HG03354 (cell line): ENCODE data around the gene SMPD3.
"Not testable (repeated sequence)": the region's sequence is repeated elsewhere in the genome, so short reads cannot be mapped to it uniquely, and the experiment has no call there.

Source experiments
- ATAC-seq: cut with Tn5 transposase; IDR thresholded peaks from one replicate; pipeline ENCODE4 v1.9.1; 2021; ENCODE audit warnings: mild to moderate bottlenecking; ENCODE audit not compliant: unreplicated experiment, poor library complexity, severe bottlenecking

SMPD3 gene

DNA sequence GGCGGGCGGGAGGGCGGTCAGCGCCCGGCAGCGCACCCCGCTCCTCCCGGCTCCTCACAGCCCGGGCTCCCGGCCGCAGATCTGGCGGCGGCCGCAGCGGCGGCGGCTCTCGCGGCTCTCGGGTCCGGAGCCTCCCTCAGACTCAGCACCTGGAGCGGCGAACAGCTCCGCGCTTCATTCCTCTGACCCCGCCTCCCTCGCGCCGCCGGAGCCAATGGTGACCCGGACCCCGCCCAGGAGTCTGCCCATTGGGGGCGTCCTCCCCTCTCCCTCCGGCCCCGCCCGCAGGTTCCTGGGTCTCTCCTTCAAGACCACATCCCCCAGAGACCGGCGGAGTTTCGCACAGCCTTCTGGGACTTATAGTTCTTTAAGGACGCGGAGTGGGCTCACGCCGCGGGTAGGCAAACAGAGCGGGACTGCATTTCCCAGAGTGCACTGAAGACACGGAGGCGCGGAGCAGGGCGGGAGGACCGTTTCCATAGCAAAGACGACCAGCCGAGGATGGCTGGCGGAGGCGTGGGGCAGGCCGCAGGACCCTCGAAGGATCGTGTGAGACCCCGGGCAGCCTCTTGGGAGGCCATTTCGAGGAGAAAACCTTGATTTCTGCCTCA is at the start of gene SMPD3:
SMPD3 (minus strand) TSS at position 149 of the 611 bp plus-strand sequence. CDS start 76,327 bp downstream, outside the sequence.
- peak; percentile 94 for ATAC-seq

DNA sequence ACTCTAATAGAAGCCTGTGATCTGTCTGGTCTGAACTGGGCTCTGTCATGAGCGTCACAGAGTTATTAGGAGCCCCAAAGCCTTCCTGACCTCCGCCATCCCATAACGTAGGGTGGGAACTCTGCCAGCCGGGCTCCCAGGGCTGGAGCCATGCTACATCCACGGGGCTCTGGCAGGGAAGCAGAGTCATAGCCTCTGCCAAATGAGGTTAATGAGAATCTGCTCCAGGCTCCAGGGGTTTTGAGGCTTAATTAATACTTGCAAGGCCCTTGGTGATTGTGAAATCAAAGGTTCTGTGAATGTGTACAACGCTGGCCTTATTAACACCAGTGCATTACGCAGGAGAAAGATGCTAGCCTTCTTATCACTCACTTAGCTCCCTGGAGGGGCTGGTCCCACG is 48.4 kb upstream of the SMPD3 start:
- ATAC-seq: no peak

DNA sequence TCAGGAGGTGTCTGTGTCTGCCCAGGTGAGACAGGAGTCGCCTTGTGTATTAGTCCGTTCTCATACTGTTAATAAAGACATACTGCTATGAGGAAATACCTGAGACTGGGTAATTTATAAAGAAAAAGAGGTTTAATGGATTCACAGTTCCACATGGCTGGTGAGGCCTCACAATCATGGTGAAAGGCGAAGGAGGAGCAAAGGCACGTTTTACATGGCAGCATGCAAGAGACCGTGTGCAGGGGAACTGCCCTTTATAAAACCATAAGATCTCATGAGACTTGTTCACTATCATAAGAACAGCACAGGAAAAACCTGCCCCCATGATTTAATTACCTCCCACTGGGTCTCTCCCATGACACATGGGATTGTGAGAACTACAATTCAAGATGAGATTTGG is 46.0 kb upstream of the SMPD3 start:
- not testable (repeated sequence) for ATAC-seq

DNA sequence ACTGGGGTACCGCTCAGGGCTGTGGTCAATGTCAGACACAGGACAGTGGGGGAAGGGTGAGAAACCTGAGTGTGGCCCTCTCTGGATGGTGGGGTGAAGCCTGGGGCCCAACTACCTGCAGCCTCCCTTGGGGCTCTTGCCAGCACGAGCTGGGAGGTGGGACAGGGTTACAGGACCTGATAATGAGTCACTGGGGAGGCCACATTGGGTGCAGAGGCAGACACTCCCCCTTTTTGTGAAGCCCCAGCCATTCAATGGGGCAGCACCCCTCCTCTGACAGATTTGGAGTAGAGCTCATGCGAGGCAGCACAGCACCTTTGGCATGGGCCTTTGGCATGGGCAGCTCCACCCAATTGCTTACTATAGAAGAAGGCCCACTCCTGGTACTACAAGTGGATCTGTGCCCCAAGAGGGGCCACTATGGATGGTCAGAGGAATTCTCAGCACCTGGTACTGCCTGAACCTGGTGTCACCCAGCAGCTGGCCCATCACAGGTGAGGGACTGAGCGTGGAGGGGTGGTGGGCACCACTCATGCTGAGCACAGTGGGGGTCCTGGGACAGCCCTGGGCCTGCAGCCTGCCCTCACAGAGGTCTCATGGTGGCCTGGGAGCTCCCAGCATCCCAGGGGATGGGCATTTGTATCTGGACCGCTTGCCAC is 45.2 kb upstream of the SMPD3 start:
- no peak for ATAC-seq

DNA sequence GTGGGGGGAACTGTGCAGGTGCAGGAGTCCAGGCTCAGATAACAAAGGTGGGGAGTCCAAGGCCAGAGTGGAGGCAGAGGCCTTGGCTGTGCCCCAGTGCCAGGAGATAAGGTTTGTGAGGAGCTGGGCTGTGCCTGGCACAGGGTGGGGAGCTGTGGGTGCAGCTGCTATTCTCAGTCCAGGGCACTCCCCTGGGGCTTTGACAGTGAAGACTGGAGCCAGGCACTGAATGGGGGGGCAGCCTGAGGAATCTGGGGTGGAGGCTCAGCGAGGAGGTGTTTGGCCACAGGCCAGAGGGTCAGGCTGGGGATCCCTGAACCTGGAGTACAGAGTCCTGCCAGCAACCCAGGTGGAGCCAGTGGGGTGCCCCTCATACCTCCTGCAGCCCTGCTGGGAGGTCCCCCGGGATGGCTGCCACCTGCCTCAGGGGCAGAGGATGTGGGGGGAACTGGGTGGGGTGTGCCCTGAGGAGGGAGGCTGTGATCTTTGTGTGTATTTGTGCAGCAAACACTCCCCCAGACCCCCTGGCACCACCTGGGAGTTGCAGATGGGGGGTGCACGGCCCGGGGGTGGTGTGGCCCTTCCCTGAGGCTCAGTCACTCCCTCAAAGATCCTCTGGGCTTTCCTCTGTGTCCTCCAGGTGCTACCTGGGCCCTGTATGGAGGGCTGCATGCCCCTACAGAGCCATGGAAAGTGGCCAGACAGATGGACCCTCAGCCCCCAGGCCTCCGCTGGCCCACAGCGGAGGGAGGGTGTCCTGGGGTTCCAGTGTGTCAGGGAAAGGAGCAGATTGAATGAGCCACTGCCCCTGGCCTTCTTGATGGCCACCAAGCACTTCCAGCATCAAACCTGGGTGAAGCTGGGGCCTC is 44.5 kb upstream of the SMPD3 start:
- ATAC-seq: no peak

DNA sequence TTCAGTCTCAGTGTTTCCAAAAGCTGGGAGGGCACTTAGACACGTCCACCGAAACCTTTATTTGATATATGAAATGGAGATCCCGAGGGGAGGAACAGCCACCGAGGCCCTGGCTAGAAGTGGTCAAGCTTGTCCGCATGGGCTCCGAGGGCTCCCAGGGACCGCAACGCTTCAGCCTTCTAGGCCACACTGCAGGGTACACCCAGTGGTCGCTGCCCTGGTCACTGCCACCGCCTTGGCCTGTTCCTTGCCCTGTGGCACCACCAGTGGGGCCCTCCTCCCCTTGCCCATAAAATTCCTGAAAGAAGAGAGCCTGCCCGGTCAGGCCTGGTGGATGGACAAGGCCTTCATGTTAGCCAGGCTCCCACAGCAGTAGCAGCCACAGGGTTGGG is 43.8 kb upstream of the SMPD3 start:
- ATAC-seq: no peak

DNA sequence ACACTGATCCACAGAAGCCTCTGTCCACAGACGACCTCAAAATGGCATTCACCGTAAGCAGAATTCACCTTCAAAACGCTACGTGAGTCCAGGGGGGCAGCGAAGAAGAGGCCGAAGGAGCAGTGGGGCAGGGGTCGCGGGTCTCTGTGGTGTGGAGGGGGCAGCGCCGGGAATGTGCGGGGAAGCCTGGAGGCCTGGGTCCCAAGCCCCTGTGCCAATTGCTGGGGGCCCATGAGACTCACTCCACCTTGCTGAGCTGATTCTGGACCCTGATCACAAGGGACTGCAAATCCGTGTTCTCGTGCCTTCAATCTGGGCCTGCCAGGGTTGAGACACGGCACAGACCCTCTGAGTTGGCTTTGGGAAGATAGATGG is 43.3 kb upstream of the SMPD3 start:
- ATAC-seq: no peak

DNA sequence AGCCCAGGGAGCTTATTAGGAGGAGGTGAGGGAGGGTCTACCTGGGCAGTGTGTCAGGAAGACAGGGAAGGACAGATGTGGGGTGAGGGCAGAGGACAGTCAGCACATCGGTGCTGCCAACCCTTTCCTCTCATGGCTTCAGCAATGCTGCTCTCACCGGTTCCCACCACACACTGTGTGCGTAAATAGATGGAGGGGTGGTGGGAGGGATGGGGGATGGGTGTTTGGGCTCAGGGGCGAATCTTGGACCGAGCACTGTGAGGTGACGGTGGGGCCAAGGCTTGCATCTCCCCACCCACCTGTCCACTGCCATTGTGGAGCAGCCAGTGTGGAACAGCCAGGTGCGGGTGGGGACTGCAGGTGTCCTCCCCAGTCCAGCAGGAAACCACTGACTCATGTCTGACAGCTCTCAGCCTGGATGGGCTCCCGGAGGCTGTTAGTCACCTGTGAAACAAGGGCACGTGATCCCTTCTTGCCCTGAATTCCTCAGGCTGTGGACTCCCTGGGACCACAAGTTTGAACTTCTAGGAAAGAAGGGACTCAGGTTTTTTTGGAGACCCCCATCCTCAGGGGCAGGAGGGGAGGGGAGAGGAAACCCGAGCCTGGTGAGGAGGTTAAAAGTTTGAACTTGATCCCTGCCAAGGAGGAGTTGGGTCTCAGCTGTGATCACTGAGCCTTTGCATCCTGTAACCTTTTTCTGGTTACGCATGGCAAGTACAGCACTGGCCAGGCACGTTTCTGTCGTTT is 42.7 kb upstream of the SMPD3 start:
- ATAC-seq: no peak

DNA sequence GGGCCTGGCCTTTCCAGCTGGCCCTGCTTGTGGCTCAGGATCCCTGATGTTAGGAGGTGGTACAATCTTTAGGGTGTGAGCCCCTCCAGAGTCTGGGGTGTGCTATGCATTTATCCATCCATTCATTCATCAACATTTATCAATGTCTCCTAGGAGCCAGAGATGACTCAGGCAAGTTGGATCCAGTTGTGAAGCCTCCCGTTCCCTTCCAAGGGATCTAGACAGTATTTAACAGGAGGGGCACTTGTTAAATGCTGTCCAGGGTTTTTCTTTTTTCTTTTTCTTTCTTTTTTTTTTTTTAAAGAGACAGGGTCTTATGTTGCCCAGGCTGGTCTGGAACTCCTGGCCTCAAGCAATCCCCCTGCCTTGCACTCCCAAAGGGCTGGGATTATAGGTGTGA is 42.0 kb upstream of the SMPD3 start:
- ATAC-seq: no peak

DNA sequence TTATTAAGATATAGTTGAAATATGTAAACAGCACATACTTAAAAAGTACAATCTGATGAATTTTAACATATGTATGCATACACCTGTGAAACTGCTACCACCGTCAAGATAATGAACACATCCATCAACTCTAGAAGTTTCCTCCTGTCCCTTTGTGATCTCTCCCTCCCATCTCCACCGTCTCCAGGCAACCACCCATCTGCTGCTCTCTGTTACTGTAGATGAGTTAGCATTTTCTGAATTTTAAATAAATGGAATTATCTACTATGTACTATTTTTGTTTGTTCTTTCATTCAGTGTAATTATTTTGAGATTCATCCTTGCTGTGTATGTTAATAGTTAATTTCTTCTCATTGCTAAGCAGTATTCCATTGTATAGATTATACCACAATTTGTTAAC is 40.2 kb upstream of the SMPD3 start:
- ATAC-seq: no peak

DNA sequence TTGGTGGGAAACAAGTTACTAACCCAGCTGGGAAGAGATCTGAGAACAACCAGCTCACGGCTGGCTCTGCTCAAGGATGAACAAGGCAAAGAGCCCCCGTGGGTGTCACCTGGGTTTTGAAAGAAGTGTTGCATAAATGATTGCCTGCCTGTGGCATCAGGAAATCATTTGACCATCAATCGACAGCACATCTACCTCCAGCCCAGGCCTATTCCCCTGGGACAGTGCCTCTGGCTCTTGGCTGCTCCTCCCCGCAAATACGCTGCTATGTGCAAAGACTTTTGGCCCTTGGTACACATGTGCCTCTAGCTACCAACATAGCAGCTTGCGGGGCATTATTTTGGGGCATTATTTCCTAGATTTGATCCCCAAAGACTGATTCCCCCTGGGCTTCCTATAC is 39.4 kb upstream of the SMPD3 start:
- ATAC-seq: no peak

DNA sequence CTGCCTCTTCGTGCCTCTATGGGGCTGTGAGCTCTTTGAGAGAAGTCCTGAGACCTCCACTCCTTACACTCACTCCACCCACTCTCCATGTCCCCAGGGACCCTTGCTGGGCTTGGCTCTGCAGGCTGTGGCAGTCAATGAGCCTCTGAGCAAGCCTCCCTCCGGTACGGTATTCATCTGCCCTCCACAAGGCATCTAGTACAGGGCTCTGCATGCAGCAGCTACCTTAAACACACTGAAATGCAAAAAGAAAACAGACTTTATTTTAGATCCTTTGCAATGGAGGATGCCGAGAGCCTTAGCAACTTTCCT is 38.9 kb upstream of the SMPD3 start:
- no peak for ATAC-seq

DNA sequence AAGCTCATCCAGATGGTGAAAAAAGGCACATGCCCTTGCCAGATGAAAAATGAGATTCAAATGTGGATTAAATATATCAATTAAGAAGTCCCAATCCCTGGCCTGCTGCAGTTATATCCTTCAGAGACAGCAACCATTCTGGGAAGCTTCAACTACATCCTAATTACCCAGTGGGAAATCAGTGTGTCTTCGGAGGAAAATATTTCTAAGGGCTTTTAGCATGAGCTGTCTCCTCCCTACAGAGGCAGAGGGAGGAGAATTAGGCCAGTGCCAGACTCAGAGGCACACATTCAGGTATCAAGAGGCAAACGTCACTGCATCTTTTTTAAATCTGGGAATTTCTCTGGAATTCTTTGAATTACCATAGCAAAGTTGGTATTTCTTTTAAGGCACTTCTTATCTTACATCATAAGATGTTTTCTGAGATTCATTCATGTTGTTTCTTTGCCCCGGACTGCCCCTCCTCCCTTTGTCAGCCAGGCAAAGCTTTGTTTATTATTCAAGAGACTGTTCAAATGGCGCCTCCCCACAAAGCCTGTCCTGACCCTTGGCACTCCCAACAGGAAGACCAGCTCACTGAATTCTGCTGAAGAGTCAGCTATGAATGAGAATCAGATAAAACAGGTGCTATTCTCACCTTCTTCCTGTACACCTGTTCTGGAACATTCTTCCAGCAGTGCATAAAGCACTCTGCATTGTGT is 38.3 kb upstream of the SMPD3 start:
- no peak for ATAC-seq

DNA sequence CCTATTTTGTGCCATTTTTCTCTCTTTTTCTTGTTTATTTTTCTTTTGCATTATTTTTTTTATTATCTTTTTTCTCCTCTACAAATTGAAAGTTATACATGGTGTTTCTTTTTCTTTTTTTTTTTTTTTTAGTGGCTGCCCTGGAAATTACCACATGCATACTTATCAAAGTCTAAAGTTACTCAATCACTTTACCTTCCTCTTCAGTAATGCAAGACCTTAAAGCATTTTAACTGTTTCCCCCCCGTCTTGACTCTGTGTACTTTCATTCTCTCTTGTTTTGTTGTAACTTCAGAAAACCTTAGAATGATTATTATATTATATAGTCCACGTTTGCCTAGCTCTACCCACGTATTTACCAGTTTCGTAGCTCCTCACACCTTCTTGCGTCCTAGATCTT is 33.3 kb upstream of the SMPD3 start:
- ATAC-seq: no peak

DNA sequence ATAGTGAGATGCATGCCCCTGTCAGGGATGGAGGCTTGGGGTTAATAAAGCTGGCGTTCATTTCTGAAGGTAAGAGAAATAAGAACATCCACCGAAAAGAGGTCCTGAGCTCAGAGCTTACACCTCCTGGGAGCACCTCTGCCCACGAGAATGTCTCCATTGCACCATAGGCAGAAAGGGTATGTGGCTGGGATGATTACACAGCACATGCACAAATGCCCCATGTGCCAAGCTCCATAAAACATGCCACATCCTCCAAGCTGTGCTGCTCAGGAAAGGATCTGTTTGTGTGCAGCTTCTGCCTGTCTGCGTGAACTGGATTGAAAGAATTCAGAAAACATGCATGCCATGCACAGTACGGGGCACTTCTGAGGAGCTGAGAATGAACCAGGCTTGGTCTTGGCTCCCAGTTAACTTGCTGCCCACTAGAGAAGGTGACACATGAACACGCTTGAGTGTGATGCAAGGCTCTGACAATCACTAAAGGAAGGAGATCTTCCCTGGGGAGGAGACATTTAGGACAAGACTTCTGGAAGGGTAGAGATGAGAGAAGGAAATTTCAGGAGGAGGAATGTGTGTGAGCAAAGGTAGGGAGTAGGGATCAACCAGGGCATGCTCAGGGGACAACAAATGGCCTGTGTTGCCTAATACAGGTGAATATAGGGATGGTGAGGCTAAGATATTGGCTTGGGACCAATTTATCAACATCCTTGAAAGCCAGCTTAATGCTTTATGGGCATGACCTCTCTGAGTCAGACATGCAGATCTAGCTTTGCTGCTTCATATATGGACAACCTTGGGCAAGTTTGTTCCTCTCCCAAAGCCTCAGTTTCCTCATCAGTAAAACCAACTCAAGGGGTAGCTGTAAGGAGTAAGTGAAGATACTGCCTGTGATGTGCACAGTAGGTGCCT is 32.0 kb upstream of the SMPD3 start:
- ATAC-seq: no peak

DNA sequence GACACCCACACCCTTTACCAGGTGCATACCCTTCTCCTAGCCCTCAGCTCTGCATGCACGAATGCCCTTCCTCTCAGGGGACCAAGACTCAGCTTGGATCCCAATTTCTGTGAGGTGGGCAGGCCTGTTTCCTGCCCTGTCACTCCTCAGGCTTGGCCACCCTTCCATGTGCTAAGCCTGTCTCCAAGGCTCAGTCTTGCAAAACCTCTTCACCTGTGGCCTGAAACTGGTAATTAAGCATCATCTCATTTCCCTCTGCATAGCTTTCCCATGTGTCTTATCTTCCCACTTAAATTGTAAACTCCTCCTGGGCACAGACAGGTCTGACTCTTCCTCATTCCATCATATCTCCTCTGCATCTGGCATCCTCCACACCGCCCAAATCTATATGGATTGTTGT is 31.0 kb upstream of the SMPD3 start:
- no peak for ATAC-seq

DNA sequence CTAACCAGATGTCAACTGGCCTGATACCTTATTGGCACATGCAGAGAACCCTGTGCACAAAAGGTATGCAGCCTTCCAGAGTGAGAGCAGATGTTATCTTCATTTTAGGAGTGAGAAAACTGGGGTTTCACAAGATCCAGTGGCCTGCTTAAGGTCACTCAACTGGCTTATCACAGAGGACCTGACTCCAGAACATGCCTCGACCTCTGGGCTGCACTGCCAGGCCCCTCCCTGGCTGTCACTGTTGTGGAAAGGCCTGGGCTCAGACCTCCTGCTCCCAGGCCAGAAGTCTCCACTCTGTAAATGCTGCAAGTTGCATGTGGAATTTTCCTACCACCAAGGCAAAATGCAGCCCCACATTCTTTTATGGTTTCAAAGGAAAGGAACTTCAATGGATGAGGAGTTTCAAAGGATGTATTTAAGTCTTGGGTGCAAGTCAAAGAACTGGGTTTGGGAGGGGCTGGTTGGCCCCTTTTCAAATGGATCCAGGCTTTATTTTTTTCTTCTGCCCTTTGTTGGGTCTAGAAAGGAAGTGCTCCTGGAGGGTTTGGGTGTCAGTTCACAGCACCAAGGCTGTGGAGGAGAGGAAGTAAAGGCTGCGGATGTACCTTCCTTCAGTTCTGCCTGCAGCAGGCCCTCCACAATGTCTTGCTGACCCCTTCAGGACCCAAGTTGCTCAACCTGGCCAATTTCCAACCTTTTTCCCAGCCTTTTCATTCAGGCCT is 30.4 kb upstream of the SMPD3 start:
- ATAC-seq: no peak

DNA sequence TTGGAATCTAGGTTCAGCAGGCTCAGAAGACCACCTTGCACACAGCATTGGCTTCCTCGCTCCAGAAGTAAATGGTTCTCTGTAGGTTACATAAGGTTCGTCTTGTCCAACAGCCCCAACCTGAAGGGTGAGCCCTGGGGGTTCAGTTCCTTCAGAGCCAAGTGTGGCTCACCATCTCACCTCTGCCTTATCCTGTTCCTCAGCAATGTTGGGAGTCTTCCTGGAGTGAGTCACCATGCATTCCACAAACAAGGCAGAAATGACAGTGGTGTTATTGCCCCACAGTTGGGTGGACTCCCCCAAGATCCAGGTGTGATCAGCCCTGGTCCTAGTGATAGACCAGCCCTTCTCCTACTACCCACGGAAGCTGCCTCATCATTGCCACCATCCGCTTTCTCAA is 26.8 kb upstream of the SMPD3 start:
- ATAC-seq: no peak
